ENCODE measurements around the gene OR9Q1. TPM values are rescaled to one million over a fixed set of nuclear protein-coding genes. Genes with fewer than 3 reads are reported as not detected.

Gene OR9Q1
- total RNA-seq, 2 donors from 2014 or later: not detected

DNA sequence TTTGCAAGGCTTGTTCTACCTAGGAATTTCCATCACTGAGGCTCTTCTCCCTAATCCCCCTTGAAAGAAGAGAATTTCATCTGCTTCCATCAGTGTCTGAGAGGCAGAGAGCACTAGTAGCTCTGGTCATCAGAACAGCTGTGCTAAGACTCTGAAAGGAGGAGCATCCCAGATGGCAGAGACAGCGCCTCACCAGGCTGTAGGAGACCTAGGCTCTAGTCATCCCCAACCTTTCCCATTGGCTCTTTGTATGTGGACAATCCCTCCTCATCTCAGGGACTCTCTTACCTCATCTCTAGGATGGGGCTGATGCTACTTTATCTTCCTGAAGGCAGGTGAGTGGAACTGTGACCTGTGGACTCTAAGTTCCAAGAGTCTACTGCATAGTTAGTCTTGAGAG is 110.5 kb downstream of the OR9Q1 start:
- Histone ChIP-seq H3K27ac (no peak overlapping the region), H3K4me1 (no peaks in the 10 kb centered on the region), H3K36me3 (no peaks in the 10 kb centered on the region), H3K9ac (ENCODE audit: low read depth in 2 of 2, low read length in 2 of 2) (no peak overlapping the region), H3K9me3 (no peaks in the 10 kb centered on the region), H3K27me3 (no peaks in the 10 kb centered on the region), H3K4me3 (no peak overlapping the region)
- TF ChIP-seq CTCF (IDR thresholded peaks at IDR 0.05): no peak
- DNase-seq: no peak
- intact Hi-C loops (cut with DNase I): loop anchor here (10.0 kb wide), 1 partner anchor 151 kb away; no protein-coding TSS in a partner anchor

GRCh38 chr11:58135171-58135570 is 111.5 kb downstream of the OR9Q1 start:
- H3K36me3 ChIP-seq: no peaks in the 10 kb centered on the region
- H3K27ac ChIP-seq: no peak overlapping the region
- no peaks in the 10 kb centered on the region for H3K4me1 ChIP-seq
- no peak overlapping the region for H3K9ac ChIP-seq (ENCODE audit: low read depth in 2 of 2, low read length in 2 of 2)
- TF ChIP-seq CTCF (IDR thresholded peaks at IDR 0.05): no peak
- H3K9me3 ChIP-seq: no peaks in the 10 kb centered on the region
- no peak overlapping the region for H3K4me3 ChIP-seq
- no peaks in the 10 kb centered on the region for H3K27me3 ChIP-seq
- intact Hi-C loops (cut with DNase I): loop anchor here (10.0 kb wide), 1 partner anchor 150 kb away; no protein-coding TSS in a partner anchor
- DNase-seq: no peak

- H3K27me3 ChIP-seq: no peaks in the 10 kb centered on the region
- no peak overlapping the region for H3K27ac ChIP-seq
- no peak overlapping the region for H3K9ac ChIP-seq (ENCODE audit: low read depth in 2 of 2, low read length in 2 of 2)
- no peak for TF ChIP-seq CTCF (IDR thresholded peaks at IDR 0.05)
- H3K4me3 ChIP-seq: no peak overlapping the region
- no peak for DNase-seq
- intact Hi-C loops (cut with DNase I): no loop called here
- no peaks in the 10 kb centered on the region for H3K36me3 ChIP-seq
- no peaks in the 10 kb centered on the region for H3K9me3 ChIP-seq
- no peaks in the 10 kb centered on the region for H3K4me1 ChIP-seq
These were observed 119.1 kb downstream of the OR9Q1 start for GRCh38 chr11:58142761-58143160.

DNA sequence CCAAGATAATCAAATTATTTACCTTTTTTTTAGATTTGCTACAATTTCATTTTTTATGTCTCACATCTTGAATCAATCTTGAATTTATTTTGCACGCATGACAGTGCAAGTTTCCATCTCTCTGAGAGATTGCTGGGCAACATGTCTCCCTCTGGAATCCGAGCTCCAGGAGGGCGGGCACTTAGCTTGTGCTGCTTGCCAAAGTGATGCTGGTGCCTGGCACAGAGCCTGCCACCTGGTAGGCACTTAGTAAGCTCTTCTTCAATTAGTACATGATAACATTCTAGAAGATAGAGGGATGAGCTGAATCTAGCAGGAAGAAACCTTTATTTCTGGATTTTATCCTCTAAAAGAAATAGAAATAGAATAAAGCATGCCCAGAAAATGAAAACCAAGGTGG is 129.1 kb downstream of the OR9Q1 start:
- Histone ChIP-seq H3K27me3 (no peaks in the 10 kb centered on the region), H3K9ac (ENCODE audit: low read depth in 2 of 2, low read length in 2 of 2) (no peak overlapping the region), H3K27ac (no peak overlapping the region), H3K4me1 (no peaks in the 10 kb centered on the region), H3K4me3 (no peak overlapping the region), H3K9me3 (no peaks in the 10 kb centered on the region), H3K36me3 (no peaks in the 10 kb centered on the region)
- no peak for DNase-seq
- intact Hi-C loops (cut with DNase I): no loop called here
- no peak for TF ChIP-seq CTCF (IDR thresholded peaks at IDR 0.05)

- no peaks in the 10 kb centered on the region for H3K27me3 ChIP-seq
- intact Hi-C loops (cut with DNase I): no loop called here
- no peaks in the 10 kb centered on the region for H3K9me3 ChIP-seq
- peak; percentile 59 for DNase-seq
- H3K27ac ChIP-seq: no peak overlapping the region
- TF ChIP-seq CTCF (IDR thresholded peaks at IDR 0.05): no peak
- H3K36me3 ChIP-seq: no peaks in the 10 kb centered on the region
- no peak overlapping the region for H3K4me3 ChIP-seq
- no peak overlapping the region for H3K9ac ChIP-seq (ENCODE audit: low read depth in 2 of 2, low read length in 2 of 2)
- H3K4me1 ChIP-seq: no peaks in the 10 kb centered on the region
These were observed 140.7 kb downstream of the OR9Q1 start for GRCh38 chr11:58164389-58164788.

DNA sequence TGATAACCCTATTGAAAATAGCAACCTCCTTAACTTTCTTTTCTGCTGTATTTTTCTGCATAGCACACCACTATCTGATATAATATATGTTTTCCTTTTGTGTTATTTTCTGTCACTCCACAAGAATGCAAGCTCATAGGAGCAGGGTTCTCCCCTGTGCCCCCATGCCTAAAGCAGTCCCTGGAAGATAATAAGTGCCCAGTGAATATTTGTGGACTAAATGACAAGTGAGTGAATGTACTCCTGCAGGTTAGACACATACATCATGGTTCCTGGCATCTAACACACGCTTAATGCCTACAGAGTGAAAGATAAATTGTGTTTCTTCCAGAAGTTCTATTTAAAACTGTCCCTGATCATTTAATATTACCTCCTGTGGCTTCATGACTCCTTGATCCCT is 141.3 kb downstream of the OR9Q1 start:
- H3K9me3 ChIP-seq: no peaks in the 10 kb centered on the region
- H3K27me3 ChIP-seq: no peaks in the 10 kb centered on the region
- no peak overlapping the region for H3K4me3 ChIP-seq
- TF ChIP-seq CTCF (IDR thresholded peaks at IDR 0.05): no peak
- intact Hi-C loops (cut with DNase I): no loop called here
- no peak for DNase-seq
- peak overlapping the region in 1 of 2 donors; percentile 19 for H3K9ac ChIP-seq (ENCODE audit: low read depth in 2 of 2, low read length in 2 of 2)
- no peaks in the 10 kb centered on the region for H3K36me3 ChIP-seq
- H3K4me1 ChIP-seq: no peaks in the 10 kb centered on the region
- H3K27ac ChIP-seq: no peak overlapping the region

All from colonic mucosa (tissue), 4 donors.